HepG2 (cell line): ENCODE results near the gene SLC25A36. TPM values are rescaled to one million over a fixed set of nuclear protein-coding genes. Genes with fewer than 3 reads are reported as not detected.

ENCODE experiments used
- AHR ChIP-seq: IDR thresholded peaks from 2 replicates; pipeline ENCODE4 v1.6.1; 2018; ENCODE audit warnings: missing genetic modification reagents, missing compliant biosample characterization
- DNMT3B ChIP-seq: conservative IDR thresholded peaks from 2 replicates; pipeline ENCODE4 v1.6.1; 2016; ENCODE audit warnings: missing biosample characterization, control low read depth
- FOXM1 ChIP-seq: sonication (generic); formaldehyde crosslinking; IDR thresholded peaks from 2 replicates; pipeline ENCODE4 v1.5.0; 2020; ENCODE audit warnings: missing genetic modification reagents
- GATAD1 ChIP-seq: IDR thresholded peaks from 2 replicates; pipeline ENCODE4 v1.6.1; 2016; ENCODE audit warnings: missing genetic modification reagents, missing compliant biosample characterization
- HNF4G ChIP-seq, 2 experiments: sonication (generic) in 1 of 2; formaldehyde crosslinking in 1 of 2; IDR thresholded peaks; 2 replicates each; pipeline versions ENCODE4 v1.4.0 to v1.6.1; 2011 to 2020; ENCODE audit warnings: borderline replicate concordance in 2 of 2, low read depth in 2 of 2, mild to moderate bottlenecking in 2 of 2, low read length in 1 of 2, missing genetic modification reagents in 1 of 2, moderate library complexity in 1 of 2
- HNRNPL ChIP-seq: fragments of 200-400 bp; formaldehyde crosslinking; IDR thresholded peaks from 2 replicates; pipeline ENCODE4 v1.6.1; 2017; ENCODE audit warnings: mild to moderate bottlenecking, low read depth, low read length
- JDP2 ChIP-seq: sonication (generic); formaldehyde crosslinking; IDR thresholded peaks from 2 replicates; pipeline ENCODE4 v1.8.1; 2022; ENCODE audit warnings: missing genetic modification reagents, borderline replicate concordance
- KLF6 ChIP-seq: IDR thresholded peaks from 2 replicates; pipeline ENCODE4 v1.8.0; 2016; ENCODE audit warnings: missing biosample characterization, missing genetic modification reagents
- KMT2A ChIP-seq: sonication (generic); formaldehyde crosslinking; IDR thresholded peaks from 2 replicates; pipeline ENCODE4 v1.4.0; 2020; ENCODE audit warnings: missing genetic modification reagents
- MIER2 ChIP-seq: IDR thresholded peaks from 2 replicates; pipeline ENCODE4 v1.6.1; 2016; ENCODE audit warnings: missing biosample characterization, missing genetic modification reagents
- MIER3 ChIP-seq: IDR thresholded peaks from 2 replicates; pipeline ENCODE4 v1.6.1; 2016; ENCODE audit warnings: missing compliant biosample characterization, borderline replicate concordance
- NFATC3 ChIP-seq: sonication (generic); formaldehyde crosslinking; IDR thresholded peaks from 2 replicates; pipeline ENCODE4 v1.5.1; 2020; ENCODE audit warnings: mild to moderate bottlenecking, missing genetic modification reagents
- NFE2L2 ChIP-seq: fragments of 150-350 bp; IDR thresholded peaks from 2 replicates; pipeline ENCODE4 v1.6.1; 2014; ENCODE audit warnings: low read length
- SATB2 ChIP-seq: sonication (generic); formaldehyde crosslinking; IDR thresholded peaks from 2 replicates; pipeline ENCODE4 v1.5.0; 2020; ENCODE audit warnings: missing genetic modification reagents
- SRSF9 ChIP-seq: fragments of 200-400 bp; formaldehyde crosslinking; IDR thresholded peaks from 2 replicates; pipeline ENCODE4 v1.6.1; 2018; ENCODE audit warnings: borderline replicate concordance, mild to moderate bottlenecking, low read depth, low read length; ENCODE audit not compliant: insufficient read depth, poor library complexity, severe bottlenecking
- TAF1 ChIP-seq: sonication (generic); formaldehyde crosslinking; IDR thresholded peaks from 2 replicates; pipeline ENCODE4 v1.4.0; 2020; ENCODE audit warnings: missing genetic modification reagents
- ZNF407 ChIP-seq: sonication (generic); formaldehyde crosslinking; IDR thresholded peaks from one replicate; pipeline ENCODE4 v1.5.1; 2020; ENCODE audit warnings: mild to moderate bottlenecking, missing genetic modification reagents; ENCODE audit errors: not compliant biosample characterization
- ZNF512B ChIP-seq: sonication (generic); formaldehyde crosslinking; IDR thresholded peaks from 2 replicates; pipeline ENCODE4 v1.5.1; 2020; ENCODE audit warnings: missing genetic modification reagents, mild to moderate bottlenecking, borderline replicate concordance
- ZNF556 ChIP-seq: sonication (generic); formaldehyde crosslinking; IDR thresholded peaks from 2 replicates; pipeline ENCODE4 v1.4.0; 2020; ENCODE audit warnings: mild to moderate bottlenecking, missing genetic modification reagents, borderline replicate concordance
- polyA plus RNA-seq, 8 experiments: library from polyadenylated mRNA; depleted of rRNA in 3 of 8; stranded (reverse) in 7 of 8; unstranded in 1 of 8; fragments of >200 nt; fragmentation: Illumina TruSeq in 4 of 8; extraction: Trizol in 4 of 8; gene quantifications; 2 replicates each; pipeline versions ENCODE4 v1.2.1 to v1.2.3, GENCODE V29; 2011 to 2016; ENCODE audit warnings: low read depth in 4 of 8, missing spikeins in 1 of 8, mixed read lengths in 1 of 8; ENCODE audit not compliant: insufficient read depth in 1 of 8
- total RNA-seq, 5 experiments: library from RNA; depleted of rRNA; stranded (reverse); fragments of >200 nt; fragmentation: Illumina TruSeq; extraction: Trizol; gene quantifications; 2 replicates each; pipeline ENCODE4 v1.2.3, GENCODE V29; 2016; ENCODE audit warnings: low read depth in 1 of 5

The SLC25A36 gene
- total and polyA plus RNA-seq, 2 of the 13 experiments (the other 11 are each of a cell fraction or from before 2014, with no cell fraction given), result 30.6 to 85.6 TPM

- TF ChIP-seq HNRNPL (no peak), JDP2 (CRISPR knock-in tag) (peak; percentile 39; the same call in 1 of the 2 replicates), ZNF512B (CRISPR knock-in tag) (no peak), DNMT3B (CRISPR knock-in tag) (peak; percentile 66; the same call in 1 of the 2 replicates), ZNF556 (CRISPR knock-in tag) (peak; percentile 44; the same call in 1 of the 2 replicates), MIER2 (peak; percentile 34; the same call in 1 of the 2 replicates), FOXM1 (CRISPR knock-in tag) (no peak), NFE2L2 (no peak), NFATC3 (CRISPR knock-in tag) (peak; percentile 79; the same call in 1 of the 2 replicates), HNF4G (IDR thresholded peaks at IDR 0.05; ENCODE audit: borderline replicate concordance, low read depth, low read length) (0 out of 2 replicates have a peak, but pooled peaks have one; percentile 7), HNF4G (CRISPR knock-in tag; IDR thresholded peaks at IDR 0.05; ENCODE audit: borderline replicate concordance, low read depth) (0 out of 2 replicates have a peak, but pooled peaks have one; percentile 50), MIER3 (CRISPR knock-in tag) (peak; percentile 90), SRSF9 (no peak), TAF1 (CRISPR knock-in tag) (peak; percentile 92), KLF6 (CRISPR knock-in tag) (peak; percentile 98), SATB2 (CRISPR knock-in tag) (peak; percentile 81), GATAD1 (peak; percentile 89), AHR (CRISPR knock-in tag) (no peak), ZNF407 (CRISPR knock-in tag) (peak; percentile 97), KMT2A (CRISPR knock-in tag) (peak; percentile 87)
Observed at GRCh38 chr3:140941434-140942220, at the start of gene SLC25A36 (continued).
